ENCODE results near the gene SLCO4A1.

DNA sequence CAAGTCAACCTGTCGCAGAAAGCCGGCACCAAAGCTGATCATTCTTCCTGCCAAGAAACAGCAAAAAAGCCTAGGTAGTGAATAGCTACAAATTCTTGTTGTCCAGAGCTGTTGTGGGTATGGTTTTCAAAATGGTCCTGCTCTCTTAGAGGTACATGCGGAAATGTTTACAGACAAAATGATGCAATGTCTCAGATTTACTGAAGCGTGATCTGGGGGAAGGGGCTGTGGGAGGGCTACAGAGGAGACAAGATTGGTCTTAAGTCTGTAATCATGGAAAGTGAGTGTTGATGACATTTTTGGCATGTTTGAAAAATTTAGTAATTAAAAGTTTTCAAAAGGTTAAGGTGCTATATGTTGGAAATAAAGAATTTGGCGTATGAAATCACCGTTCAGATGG, 72.5 kb downstream of the SLCO4A1 start:
- TF ChIP-seq, protein P1, sequence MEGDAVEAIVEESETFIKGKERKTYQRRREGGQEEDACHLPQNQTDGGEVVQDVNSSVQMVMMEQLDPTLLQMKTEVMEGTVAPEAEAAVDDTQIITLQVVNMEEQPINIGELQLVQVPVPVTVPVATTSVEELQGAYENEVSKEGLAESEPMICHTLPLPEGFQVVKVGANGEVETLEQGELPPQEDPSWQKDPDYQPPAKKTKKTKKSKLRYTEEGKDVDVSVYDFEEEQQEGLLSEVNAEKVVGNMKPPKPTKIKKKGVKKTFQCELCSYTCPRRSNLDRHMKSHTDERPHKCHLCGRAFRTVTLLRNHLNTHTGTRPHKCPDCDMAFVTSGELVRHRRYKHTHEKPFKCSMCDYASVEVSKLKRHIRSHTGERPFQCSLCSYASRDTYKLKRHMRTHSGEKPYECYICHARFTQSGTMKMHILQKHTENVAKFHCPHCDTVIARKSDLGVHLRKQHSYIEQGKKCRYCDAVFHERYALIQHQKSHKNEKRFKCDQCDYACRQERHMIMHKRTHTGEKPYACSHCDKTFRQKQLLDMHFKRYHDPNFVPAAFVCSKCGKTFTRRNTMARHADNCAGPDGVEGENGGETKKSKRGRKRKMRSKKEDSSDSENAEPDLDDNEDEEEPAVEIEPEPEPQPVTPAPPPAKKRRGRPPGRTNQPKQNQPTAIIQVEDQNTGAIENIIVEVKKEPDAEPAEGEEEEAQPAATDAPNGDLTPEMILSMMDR (IDR thresholded peaks at IDR 0.05) = no peak
- TF ChIP-seq POLR2AphosphoS5 (IDR thresholded peaks at IDR 0.05) = no peak
- no peak for TF ChIP-seq POLR2A (IDR thresholded peaks at IDR 0.05)
- TF ChIP-seq EP300 (IDR thresholded peaks at IDR 0.05) = no peak

Data from sigmoid colon (tissue), 4 donors.